Ovary (tissue), 3 donors: ENCODE data around the gene CCDC171.
"Not testable (repeated sequence)": the region's sequence is repeated elsewhere in the genome, so short reads cannot be mapped to it uniquely, and the experiment has no call there.

Source experiments
- EP300 ChIP-seq: sonication (generic); formaldehyde crosslinking; IDR thresholded peaks from one replicate; pipeline ENCODE4 v1.6.1; 2017; ENCODE audit warnings: antibody characterized with exemption
- POLR2A ChIP-seq: fragments of 450-650 bp; IDR thresholded peaks from one replicate; pipeline ENCODE4 v1.6.1; 2017; ENCODE audit warnings: antibody characterized with exemption, mild to moderate bottlenecking, moderate library complexity
- TF ChIP-seq, protein P1 (sequence below), 3 donors: fragments of 450-650 bp in 2 of 3; fragments of 200-600 bp in 1 of 3; IDR thresholded peaks; one replicate each; pipeline versions ENCODE4 v1.5.1 to v1.8.0; 2016 to 2022; ENCODE audit warnings: antibody characterized with exemption in 3 of 3, mild to moderate bottlenecking in 1 of 3
- donor health status: DM: no; HTN: no; CAD: no.

DNA sequence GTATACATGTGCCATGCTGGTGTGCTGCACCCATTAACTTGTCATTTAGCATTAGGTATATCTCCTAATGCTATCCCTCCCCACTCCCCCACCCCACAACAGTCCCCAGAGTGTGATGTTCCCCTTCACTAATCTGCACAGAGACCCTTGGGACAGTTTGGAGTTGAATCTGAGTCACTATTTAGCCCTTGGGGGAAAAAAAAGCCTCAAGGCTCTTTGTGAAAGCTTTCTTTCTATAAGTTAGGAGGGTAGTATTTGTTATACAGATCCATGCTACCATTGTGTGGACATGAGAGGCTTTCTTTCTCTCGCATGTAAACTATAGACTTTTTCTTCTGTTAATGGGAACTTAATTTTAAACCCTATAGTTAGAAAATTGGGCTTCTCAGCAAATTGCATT lies 40.1 kb downstream of the CCDC171 start:
- TF ChIP-seq, protein P1, sequence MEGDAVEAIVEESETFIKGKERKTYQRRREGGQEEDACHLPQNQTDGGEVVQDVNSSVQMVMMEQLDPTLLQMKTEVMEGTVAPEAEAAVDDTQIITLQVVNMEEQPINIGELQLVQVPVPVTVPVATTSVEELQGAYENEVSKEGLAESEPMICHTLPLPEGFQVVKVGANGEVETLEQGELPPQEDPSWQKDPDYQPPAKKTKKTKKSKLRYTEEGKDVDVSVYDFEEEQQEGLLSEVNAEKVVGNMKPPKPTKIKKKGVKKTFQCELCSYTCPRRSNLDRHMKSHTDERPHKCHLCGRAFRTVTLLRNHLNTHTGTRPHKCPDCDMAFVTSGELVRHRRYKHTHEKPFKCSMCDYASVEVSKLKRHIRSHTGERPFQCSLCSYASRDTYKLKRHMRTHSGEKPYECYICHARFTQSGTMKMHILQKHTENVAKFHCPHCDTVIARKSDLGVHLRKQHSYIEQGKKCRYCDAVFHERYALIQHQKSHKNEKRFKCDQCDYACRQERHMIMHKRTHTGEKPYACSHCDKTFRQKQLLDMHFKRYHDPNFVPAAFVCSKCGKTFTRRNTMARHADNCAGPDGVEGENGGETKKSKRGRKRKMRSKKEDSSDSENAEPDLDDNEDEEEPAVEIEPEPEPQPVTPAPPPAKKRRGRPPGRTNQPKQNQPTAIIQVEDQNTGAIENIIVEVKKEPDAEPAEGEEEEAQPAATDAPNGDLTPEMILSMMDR (IDR thresholded peaks at IDR 0.05): not testable (repeated sequence)
- not testable (repeated sequence) for TF ChIP-seq EP300, POLR2A
